Measurements from ENCODE around the gene MTR. TPM values are rescaled to one million over a fixed set of nuclear protein-coding genes. Genes with fewer than 3 reads are reported as not detected.

MTR gene
- total RNA-seq, 1 experiment from 2014 or later, result 26.3 TPM

DNA sequence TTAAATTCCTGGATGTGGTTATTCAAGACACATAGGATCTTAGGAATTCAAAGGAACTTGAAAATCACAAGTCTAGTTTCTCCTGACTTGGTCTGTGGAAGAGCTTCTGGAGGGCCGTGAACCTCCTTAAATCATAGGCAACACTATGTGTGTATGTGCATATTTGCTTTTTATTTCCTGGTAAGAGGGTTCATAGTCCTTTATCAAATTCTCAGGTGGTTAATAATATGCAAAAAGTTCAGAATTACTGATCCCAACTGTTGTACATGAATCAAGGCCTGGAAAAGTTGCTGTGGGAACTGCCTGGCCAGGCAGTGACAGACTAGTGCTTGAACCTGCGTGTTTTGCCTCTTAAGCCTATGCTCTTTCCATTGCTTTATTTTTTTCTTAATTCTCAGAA lies 12.9 kb downstream of the MTR start:
- POLR2A ChIA-PET, result interaction anchor here (1.2 kb wide), 1 partner anchor 13 kb away, joined by 3 read pairs; the partner anchor contains the start of gene MTR
- Histone ChIP-seq H3K27me3 (replicated peaks; ENCODE audit: control insufficient read depth, insufficient read depth, low read length) (no peaks in the 10 kb centered on the region), H3K36me3 (ENCODE audit: control insufficient read depth, insufficient read depth, low read length) (no peaks in the 10 kb centered on the region; the same call in 1 of the 2 replicates), H3K4me1 (no peaks in the 10 kb centered on the region), H3K4me3 (ENCODE audit: low read depth, low read length) (no peak overlapping the region), H3K9me3 (no peaks in the 10 kb centered on the region)
- peaks cover 10% of the 10 kb centered on the region for H3K36me3 Mint-ChIP-seq (ENCODE audit: insufficient read depth, unreplicated experiment)
- TF ChIP-seq, protein P1, sequence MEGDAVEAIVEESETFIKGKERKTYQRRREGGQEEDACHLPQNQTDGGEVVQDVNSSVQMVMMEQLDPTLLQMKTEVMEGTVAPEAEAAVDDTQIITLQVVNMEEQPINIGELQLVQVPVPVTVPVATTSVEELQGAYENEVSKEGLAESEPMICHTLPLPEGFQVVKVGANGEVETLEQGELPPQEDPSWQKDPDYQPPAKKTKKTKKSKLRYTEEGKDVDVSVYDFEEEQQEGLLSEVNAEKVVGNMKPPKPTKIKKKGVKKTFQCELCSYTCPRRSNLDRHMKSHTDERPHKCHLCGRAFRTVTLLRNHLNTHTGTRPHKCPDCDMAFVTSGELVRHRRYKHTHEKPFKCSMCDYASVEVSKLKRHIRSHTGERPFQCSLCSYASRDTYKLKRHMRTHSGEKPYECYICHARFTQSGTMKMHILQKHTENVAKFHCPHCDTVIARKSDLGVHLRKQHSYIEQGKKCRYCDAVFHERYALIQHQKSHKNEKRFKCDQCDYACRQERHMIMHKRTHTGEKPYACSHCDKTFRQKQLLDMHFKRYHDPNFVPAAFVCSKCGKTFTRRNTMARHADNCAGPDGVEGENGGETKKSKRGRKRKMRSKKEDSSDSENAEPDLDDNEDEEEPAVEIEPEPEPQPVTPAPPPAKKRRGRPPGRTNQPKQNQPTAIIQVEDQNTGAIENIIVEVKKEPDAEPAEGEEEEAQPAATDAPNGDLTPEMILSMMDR (IDR thresholded peaks at IDR 0.05; ENCODE audit: insufficient read depth in 1 of 2, low read depth in 1 of 2, low read length in 1 of 2, severe bottlenecking in 1 of 2, unreplicated experiment in 1 of 2), result no peak
- no peak for DNase-seq
- no TSS peak for BruUV-seq (replicated peaks)
- H3K27ac Mint-ChIP-seq (ENCODE audit: unreplicated experiment), result no peak overlapping the region
- no peaks in the 10 kb centered on the region for H3K27me3 Mint-ChIP-seq (ENCODE audit: insufficient read depth, unreplicated experiment)
- CTCF ChIA-PET, result no interaction called here
- intact Hi-C loops (cut with micrococcal nuclease; ENCODE audit: unreplicated experiment), result no loop called here
- H3K4me3 Mint-ChIP-seq (ENCODE audit: unreplicated experiment), result no peak overlapping the region
- no peaks in the 10 kb centered on the region for H3K4me1 Mint-ChIP-seq (ENCODE audit: low read depth, unreplicated experiment)
- H3K9me3 Mint-ChIP-seq (ENCODE audit: unreplicated experiment), result no peaks in the 10 kb centered on the region

DNA sequence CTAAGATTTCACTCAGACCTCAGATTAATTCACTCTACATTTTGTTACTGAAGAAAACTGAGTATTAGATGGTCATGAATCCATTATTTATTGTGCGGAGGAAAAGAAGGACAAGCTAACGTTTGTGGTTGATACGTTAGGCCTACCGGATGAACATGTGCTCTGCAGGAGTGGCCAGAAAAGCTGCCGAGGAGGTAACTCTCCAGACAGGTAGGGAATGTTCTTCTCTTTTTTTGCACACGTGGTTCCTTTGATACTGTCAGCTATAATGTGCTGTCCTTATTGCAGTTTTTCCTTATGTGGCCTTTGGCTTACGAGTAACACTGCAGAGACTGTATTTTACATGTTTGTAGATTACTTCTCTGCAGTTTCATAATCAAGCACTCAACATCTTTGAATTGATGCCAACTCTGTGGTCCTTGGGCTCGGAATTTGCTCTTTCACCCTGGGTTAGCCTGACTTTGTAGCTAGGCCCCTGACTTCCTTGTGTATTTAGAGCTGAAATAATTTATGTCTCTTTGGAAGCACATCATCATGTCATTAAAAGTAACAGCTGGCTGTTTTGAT lies 13.6 kb downstream of the MTR start:
- Mint-ChIP-seq H3K4me1 (ENCODE audit: low read depth, unreplicated experiment) (no peaks in the 10 kb centered on the region), H3K9me3 (ENCODE audit: unreplicated experiment) (no peaks in the 10 kb centered on the region), H3K27me3 (ENCODE audit: insufficient read depth, unreplicated experiment) (no peaks in the 10 kb centered on the region), H3K36me3 (ENCODE audit: insufficient read depth, unreplicated experiment) (peaks cover 10% of the 10 kb centered on the region), H3K27ac (ENCODE audit: unreplicated experiment) (no peak overlapping the region), H3K4me3 (ENCODE audit: unreplicated experiment) (no peak overlapping the region)
- no peaks in the 10 kb centered on the region; the same call in 1 of the 2 replicates for H3K36me3 ChIP-seq (ENCODE audit: control insufficient read depth, insufficient read depth, low read length)
- TF ChIP-seq, protein P1 (IDR thresholded peaks at IDR 0.05; ENCODE audit: insufficient read depth in 1 of 2, low read depth in 1 of 2, low read length in 1 of 2, severe bottlenecking in 1 of 2, unreplicated experiment in 1 of 2), result no peak
- H3K9me3 ChIP-seq, result no peaks in the 10 kb centered on the region
- H3K4me1 ChIP-seq, result no peaks in the 10 kb centered on the region
- no peak overlapping the region for H3K4me3 ChIP-seq (ENCODE audit: low read depth, low read length)
- POLR2A ChIA-PET, result interaction anchor here (1.2 kb wide), 1 partner anchor 14 kb away, joined by 3 read pairs; the partner anchor contains the start of gene MTR
- intact Hi-C loops (cut with micrococcal nuclease; ENCODE audit: unreplicated experiment), result no loop called here
- no TSS peak for BruUV-seq (replicated peaks)
- DNase-seq, result no peak
- CTCF ChIA-PET, result no interaction called here
- H3K27me3 ChIP-seq (replicated peaks; ENCODE audit: control insufficient read depth, insufficient read depth, low read length), result no peaks in the 10 kb centered on the region

DNA sequence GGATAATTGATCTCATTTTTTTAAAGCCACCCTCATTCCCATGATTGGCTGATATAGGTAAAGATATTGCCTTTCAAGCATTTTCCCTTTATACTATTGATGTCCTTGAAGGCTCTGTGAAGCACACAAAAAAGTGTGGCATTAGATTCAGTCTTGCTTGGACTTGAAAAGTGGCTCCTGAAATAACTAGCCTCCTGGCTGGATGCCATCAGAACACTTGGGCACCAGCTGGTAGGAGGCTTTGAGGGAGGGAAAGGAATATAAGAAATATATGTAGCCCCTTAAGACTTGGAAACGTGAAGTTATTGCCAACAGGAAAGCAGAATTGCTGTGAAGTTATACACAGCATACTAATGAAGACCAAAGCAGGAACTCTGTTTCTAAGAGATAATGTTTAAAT lies 14.1 kb downstream of the MTR start:
- no peaks in the 10 kb centered on the region for H3K4me1 Mint-ChIP-seq (ENCODE audit: low read depth, unreplicated experiment)
- H3K4me1 ChIP-seq, result no peaks in the 10 kb centered on the region
- no peaks in the 10 kb centered on the region for H3K27me3 Mint-ChIP-seq (ENCODE audit: insufficient read depth, unreplicated experiment)
- H3K9me3 Mint-ChIP-seq (ENCODE audit: unreplicated experiment), result no peaks in the 10 kb centered on the region
- no peak overlapping the region for H3K27ac Mint-ChIP-seq (ENCODE audit: unreplicated experiment)
- ChIA-PET POLR2A (interaction anchor here (1.2 kb wide), 1 partner anchor 14 kb away, joined by 3 read pairs; the partner anchor contains the start of gene MTR), CTCF (no interaction called here)
- no peak overlapping the region for H3K4me3 Mint-ChIP-seq (ENCODE audit: unreplicated experiment)
- DNase-seq, result no peak
- no TSS peak for BruUV-seq (replicated peaks)
- intact Hi-C loops (cut with micrococcal nuclease; ENCODE audit: unreplicated experiment), result no loop called here
- peaks cover 10% of the 10 kb centered on the region for H3K36me3 Mint-ChIP-seq (ENCODE audit: insufficient read depth, unreplicated experiment)
- H3K4me3 ChIP-seq (ENCODE audit: low read depth, low read length), result no peak overlapping the region
- H3K27me3 ChIP-seq (replicated peaks; ENCODE audit: control insufficient read depth, insufficient read depth, low read length), result no peaks in the 10 kb centered on the region
- TF ChIP-seq, protein P1 (IDR thresholded peaks at IDR 0.05; ENCODE audit: insufficient read depth in 1 of 2, low read depth in 1 of 2, low read length in 1 of 2, severe bottlenecking in 1 of 2, unreplicated experiment in 1 of 2), result no peak
- no peaks in the 10 kb centered on the region for H3K9me3 ChIP-seq
- H3K36me3 ChIP-seq (ENCODE audit: control insufficient read depth, insufficient read depth, low read length), result no peaks in the 10 kb centered on the region; the same call in 1 of the 2 replicates

Measured in Caco-2 (cell line).